HEK293 (cell line): ENCODE measurements around the gene FGFR3.

Source experiments
- CTCF ChIP-seq: fragments of 450-650 bp; formaldehyde crosslinking; IDR thresholded peaks from 2 replicates; pipeline ENCODE4 v1.5.1; 2016; ENCODE audit warnings: missing biosample characterization, missing genetic modification characterization
- ZNF18 ChIP-seq: fragments of 450-650 bp; formaldehyde crosslinking; IDR thresholded peaks from 2 replicates; pipeline ENCODE4 v1.5.1; 2016; ENCODE audit warnings: missing biosample characterization, missing genetic modification characterization
- ZNF24 ChIP-seq: fragments of 450-650 bp; formaldehyde crosslinking; IDR thresholded peaks from 2 replicates; pipeline ENCODE4 v1.5.1; 2016; ENCODE audit warnings: missing biosample characterization, missing genetic modification characterization
- ZNF274 ChIP-seq, 2 experiments: fragments of 200-500 bp in 1 of 2; fragments of 450-650 bp in 1 of 2; sonication (Bioruptor generic) in 1 of 2; formaldehyde crosslinking in 1 of 2; IDR thresholded peaks; 2 replicates each; pipeline versions ENCODE4 v1.5.1 to v1.6.1; 2014 to 2016; ENCODE audit warnings: borderline replicate concordance in 1 of 2, inconsistent platforms in 1 of 2, low read length in 1 of 2, missing biosample characterization in 1 of 2, missing genetic modification characterization in 1 of 2
- ZNF394 ChIP-seq: fragments of 450-650 bp; formaldehyde crosslinking; IDR thresholded peaks from 2 replicates; pipeline ENCODE4 v1.5.1; 2016; ENCODE audit warnings: missing biosample characterization, missing genetic modification characterization, mild to moderate bottlenecking, moderate library complexity, borderline replicate concordance
- ZNF626 ChIP-seq: fragments of 450-650 bp; sonication (Bioruptor Pico); formaldehyde crosslinking; IDR thresholded peaks from 2 replicates; pipeline ENCODE4 v1.5.1; 2018; ENCODE audit warnings: missing biosample characterization, missing genetic modification characterization, inconsistent platforms
- ZNF707 ChIP-seq: fragments of 450-650 bp; formaldehyde crosslinking; IDR thresholded peaks from 2 replicates; pipeline ENCODE4 v1.5.1; 2016; ENCODE audit warnings: missing biosample characterization, missing genetic modification characterization

- no peak for TF ChIP-seq ZNF18 (tag by site-specific recombination)
- no peak for TF ChIP-seq ZNF24 (tag by site-specific recombination)
- no peak for TF ChIP-seq CTCF
- no peak for TF ChIP-seq ZNF707
- TF ChIP-seq ZNF274 (IDR thresholded peaks at IDR 0.05; ENCODE audit: low read length), result no peak
- TF ChIP-seq ZNF274 (tag by site-specific recombination; IDR thresholded peaks at IDR 0.05; ENCODE audit: borderline replicate concordance), result no peak
- TF ChIP-seq ZNF626 (tag by site-specific recombination), result no peak
- no peak for TF ChIP-seq ZNF394 (tag by site-specific recombination)
These were observed 9.1 kb downstream of the FGFR3 start for GRCh38 chr4:1802151-1802715.
